AG04450 (cell line): Measurements from ENCODE around the gene LRRC4B. TPM values are rescaled to one million over a fixed set of nuclear protein-coding genes. Genes with fewer than 3 reads are reported as not detected.
A peak's percentile ranks its signal among the peaks of the same experiment; 100 is the strongest.

ENCODE experiments used
- CTCF ChIA-PET: fragments of 300-600, 350-600 bp; formaldehyde crosslinking; extraction: SDS; loops from one replicate; lab custom pipeline; 2022; ENCODE audit warnings: antibody characterized with exemption, inconsistent platforms; lab: Charles Lee
- POLR2A ChIA-PET: fragments of 350-600 bp; formaldehyde crosslinking; extraction: SDS; loops from one replicate; lab custom pipeline; 2021; ENCODE audit warnings: antibody characterized with exemption, inconsistent platforms; lab: Yijun Ruan, JAX
- DNase-seq: peaks from one replicate; pipeline ENCODE4 v3.0.0-alpha.2; 2011; ENCODE audit warnings: low read depth, low spot score
- H3K27ac ChIP-seq: one replicate; pipeline ENCODE4 v1.5.1; 2012; ENCODE audit warnings: low read depth, low read length, control low read depth
- H3K27me3 ChIP-seq: one replicate; pipeline ENCODE4 v1.6.0; 2012; ENCODE audit warnings: low read length; ENCODE audit not compliant: control insufficient read depth, insufficient read depth
- H3K4me3 ChIP-seq: 2 replicates; pipeline ENCODE4 v1.5.1; 2011; ENCODE audit warnings: mild to moderate bottlenecking, low read depth, low read length, control low read depth
- H3K9me3 ChIP-seq: 2 replicates; pipeline ENCODE4 v1.5.1; 2012; ENCODE audit warnings: low read length; ENCODE audit not compliant: control insufficient read depth, insufficient read depth
- polyA plus RNA-seq: library from polyadenylated mRNA; depleted of rRNA; stranded (reverse); fragments of >200 nt; gene quantifications from 2 replicates; pipeline ENCODE4 v1.2.3, GENCODE V29; 2011
- TF ChIP-seq, protein P1 (sequence below): IDR thresholded peaks from 2 replicates; pipeline ENCODE4 v1.5.1; 2011; ENCODE audit warnings: low read depth, low read length, control low read depth, inconsistent platforms

The LRRC4B gene
- polyA plus RNA-seq, 1 experiment: not detected

DNA sequence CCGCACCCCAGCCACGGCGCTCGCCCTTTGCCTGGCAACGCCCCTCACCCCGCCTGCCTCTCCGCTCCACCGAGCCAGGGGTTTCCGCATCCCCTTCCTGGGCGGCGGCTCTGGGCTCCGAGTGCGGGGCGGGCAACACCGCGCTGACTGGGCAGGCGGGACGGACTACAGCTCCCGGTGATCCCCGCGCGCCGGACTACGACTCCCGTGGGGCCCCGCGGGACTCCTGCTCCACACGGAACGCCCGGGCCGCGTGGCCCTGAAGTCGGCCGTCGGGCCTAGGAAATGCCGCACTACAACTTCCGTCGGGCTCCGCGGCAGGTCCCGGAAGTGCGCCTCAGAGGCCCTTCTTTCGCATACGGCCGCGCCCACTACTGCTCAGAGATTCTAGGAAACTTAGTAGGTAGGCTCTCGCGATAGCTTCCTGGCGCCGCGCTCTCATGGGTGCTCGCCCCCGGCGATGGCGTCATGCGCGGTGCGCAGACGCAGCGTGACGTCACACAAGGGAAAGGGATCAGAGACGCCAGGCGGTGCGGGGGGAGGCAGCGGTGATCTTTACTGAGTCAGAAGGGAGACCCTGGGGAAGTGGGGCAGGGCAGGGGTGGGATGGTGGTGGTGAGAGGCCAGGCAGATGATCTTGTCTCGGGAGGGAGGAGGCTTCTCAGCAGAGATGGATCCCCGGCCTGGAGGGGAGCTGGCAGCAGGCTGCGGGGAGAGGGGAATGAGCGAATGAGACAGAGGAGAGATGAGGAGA, 57.0 kb downstream of the LRRC4B start, which contains the start of gene JOSD2:
JOSD2 (minus strand) TSS at position 123 of the 754 bp plus-strand sequence. CDS start 760 bp downstream, outside the sequence.
- ChIA-PET CTCF (interaction anchor here (1.1 to 2.6 kb wide), 4 partner anchors 26 to 154 kb away, joined by 3 to 12 read pairs (median 5); no protein-coding TSS in a partner anchor), POLR2A (interaction anchor here (0.5 to 1.2 kb wide), 7 partner anchors 12 to 294 kb away, joined by 3 to 7 read pairs (median 3); partner anchors contain the start of genes EMC10, GARIN5A and NR1H2)
- H3K9me3 ChIP-seq: no peaks in the 10 kb centered on the region; the same call in 1 of the 2 replicates
- TF ChIP-seq, protein P1, sequence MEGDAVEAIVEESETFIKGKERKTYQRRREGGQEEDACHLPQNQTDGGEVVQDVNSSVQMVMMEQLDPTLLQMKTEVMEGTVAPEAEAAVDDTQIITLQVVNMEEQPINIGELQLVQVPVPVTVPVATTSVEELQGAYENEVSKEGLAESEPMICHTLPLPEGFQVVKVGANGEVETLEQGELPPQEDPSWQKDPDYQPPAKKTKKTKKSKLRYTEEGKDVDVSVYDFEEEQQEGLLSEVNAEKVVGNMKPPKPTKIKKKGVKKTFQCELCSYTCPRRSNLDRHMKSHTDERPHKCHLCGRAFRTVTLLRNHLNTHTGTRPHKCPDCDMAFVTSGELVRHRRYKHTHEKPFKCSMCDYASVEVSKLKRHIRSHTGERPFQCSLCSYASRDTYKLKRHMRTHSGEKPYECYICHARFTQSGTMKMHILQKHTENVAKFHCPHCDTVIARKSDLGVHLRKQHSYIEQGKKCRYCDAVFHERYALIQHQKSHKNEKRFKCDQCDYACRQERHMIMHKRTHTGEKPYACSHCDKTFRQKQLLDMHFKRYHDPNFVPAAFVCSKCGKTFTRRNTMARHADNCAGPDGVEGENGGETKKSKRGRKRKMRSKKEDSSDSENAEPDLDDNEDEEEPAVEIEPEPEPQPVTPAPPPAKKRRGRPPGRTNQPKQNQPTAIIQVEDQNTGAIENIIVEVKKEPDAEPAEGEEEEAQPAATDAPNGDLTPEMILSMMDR: no peak
- H3K4me3 ChIP-seq: peak within 1 kb of the TSS; percentile 94
- H3K27ac ChIP-seq: peak within 1 kb of the TSS; percentile 80
- peak; percentile 98 for DNase-seq
- H3K27me3 ChIP-seq: no peaks in the 10 kb centered on the region

DNA sequence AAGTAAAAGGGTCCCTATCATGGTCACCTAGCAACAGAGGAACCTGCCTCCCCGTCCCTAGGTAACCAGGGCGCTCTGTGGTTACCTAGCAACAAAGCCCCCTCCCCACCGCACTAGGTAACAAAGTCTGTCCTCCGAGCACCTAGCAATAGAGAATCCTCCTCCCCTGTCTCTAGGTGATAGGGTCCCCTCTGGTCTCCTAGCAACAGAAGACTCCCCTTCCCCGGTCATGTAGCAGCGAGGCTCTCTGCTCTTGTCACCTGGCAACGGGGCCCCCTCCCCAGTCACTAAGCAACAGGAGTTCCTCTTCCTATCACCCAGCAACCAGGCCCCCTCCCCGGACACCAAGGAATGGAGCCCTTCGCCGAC, 57.6 kb downstream of the LRRC4B start:
- Histone ChIP-seq H3K9me3 (no peaks in the 10 kb centered on the region; the same call in 1 of the 2 replicates), H3K27me3 (no peaks in the 10 kb centered on the region), H3K27ac (peak overlapping the region; percentile 47), H3K4me3 (peak overlapping the region; percentile 94)
- TF ChIP-seq, protein P1: no peak
- CTCF ChIA-PET: interaction anchor here (1.3 to 2.6 kb wide), 3 partner anchors 46 to 153 kb away, joined by 4 to 12 read pairs (median 6); no protein-coding TSS in a partner anchor
- POLR2A ChIA-PET: interaction anchor here (0.8 to 1.2 kb wide), 6 partner anchors 18 to 294 kb away, joined by 3 to 7 read pairs (median 3); partner anchors contain the start of genes EMC10, GARIN5A and NR1H2
- no peak for DNase-seq

DNA sequence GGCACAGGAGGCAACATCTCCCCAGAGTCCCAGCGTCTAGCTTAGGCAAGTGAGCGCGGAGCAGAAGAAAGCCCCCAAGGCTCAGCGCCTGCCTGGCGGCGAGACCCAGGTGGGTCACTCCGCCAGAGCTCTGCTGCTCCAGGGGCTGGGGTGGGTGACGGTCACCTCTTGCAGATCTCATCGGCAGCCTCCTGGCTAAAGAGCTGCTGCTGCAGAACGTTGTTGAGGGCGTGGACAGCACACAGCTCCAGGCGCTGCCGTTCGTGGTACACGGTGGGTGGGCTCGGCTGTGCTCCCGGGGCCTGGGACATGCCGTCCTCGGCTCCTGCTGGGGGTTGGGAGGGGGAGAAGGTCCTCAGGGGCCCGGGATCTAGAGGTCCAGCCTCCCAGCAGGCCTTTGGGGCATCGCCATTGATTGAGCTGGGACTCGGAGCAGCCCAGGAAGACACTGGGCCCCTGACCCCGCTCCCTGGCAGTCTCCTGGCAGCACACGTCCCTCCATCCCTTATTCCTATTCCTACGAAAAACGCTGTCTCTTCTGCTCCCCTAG, 58.0 kb downstream of the LRRC4B start:
- H3K27me3 ChIP-seq: no peaks in the 10 kb centered on the region
- ChIA-PET CTCF (interaction anchor here (1.3 to 1.5 kb wide), 2 partner anchors 142 to 153 kb away, joined by 4 to 6 read pairs; no protein-coding TSS in a partner anchor), POLR2A (no interaction called here)
- H3K4me3 ChIP-seq: peak overlapping the region; percentile 94
- TF ChIP-seq, protein P1: no peak
- no peak for DNase-seq
- no peaks in the 10 kb centered on the region; the same call in 1 of the 2 replicates for H3K9me3 ChIP-seq
- H3K27ac ChIP-seq: no peak overlapping the region

DNA sequence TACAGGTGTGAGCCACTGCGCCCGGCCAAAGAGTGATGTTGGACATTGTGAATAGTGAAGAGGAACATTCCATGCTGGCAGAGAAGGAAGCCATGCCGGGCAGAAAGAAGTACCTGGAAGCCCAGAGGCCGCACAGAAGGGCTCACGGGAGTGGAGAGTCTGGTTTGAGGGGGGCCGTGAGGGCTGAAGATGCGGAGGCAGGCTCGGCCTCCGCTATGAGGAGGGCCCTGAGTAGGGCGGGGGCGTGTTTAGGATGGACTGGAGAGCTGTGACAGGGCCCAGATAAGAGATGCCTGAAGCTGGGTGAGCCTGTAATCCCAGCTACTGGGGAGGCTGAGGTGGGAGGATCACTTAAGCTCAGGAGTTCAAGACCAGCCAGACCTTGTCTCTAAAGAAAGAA, 58.9 kb downstream of the LRRC4B start:
- POLR2A ChIA-PET: interaction anchor here (0.7 kb wide), 1 partner anchor 46 kb away, joined by 7 read pairs; no protein-coding TSS in a partner anchor
- CTCF ChIA-PET: interaction anchor here (0.9 kb wide), 1 partner anchor 141 kb away, joined by 4 read pairs; no protein-coding TSS in a partner anchor
- no peak for DNase-seq
- Histone ChIP-seq H3K9me3 (no peaks in the 10 kb centered on the region; the same call in 1 of the 2 replicates), H3K27ac (no peak overlapping the region), H3K4me3 (no peak overlapping the region), H3K27me3 (no peaks in the 10 kb centered on the region)
- TF ChIP-seq, protein P1: no peak
